Activated CD4-positive, alpha-beta T cell treated with anti-CD3 and anti-CD28 coated beads, Interleukin-2, amount 50 U/mL, for 4 hours (primary cell): ENCODE results near the gene SH3YL1.

ENCODE experiments used
- DNase-seq, 2 experiments: peaks; one replicate each; pipeline ENCODE4 v3.0.0-alpha.2; 2020

The SH3YL1 gene

GRCh38 chr2:211486-212184 lies 52.2 kb downstream of the SH3YL1 start:
- no peak for DNase-seq

GRCh38 chr2:210660-211059 lies 53.2 kb downstream of the SH3YL1 start:
- no peak for DNase-seq

GRCh38 chr2:209470-209869 lies 54.4 kb downstream of the SH3YL1 start:
- no peak for DNase-seq

GRCh38 chr2:208335-208734 lies 55.5 kb downstream of the SH3YL1 start:
- no peak for DNase-seq

GRCh38 chr2:203984-204383 lies 59.8 kb downstream of the SH3YL1 start:
- DNase-seq = no peak

- no peak for DNase-seq
Observed at GRCh38 chr2:203401-203800, 60.4 kb downstream of the SH3YL1 start.

- DNase-seq = no peak
Observed at GRCh38 chr2:202945-203344, 60.9 kb downstream of the SH3YL1 start.

- no peak for DNase-seq
Observed at GRCh38 chr2:201648-202433, 62.0 kb downstream of the SH3YL1 start.

- no peak for DNase-seq
Observed at GRCh38 chr2:199041-199966, 64.5 kb downstream of the SH3YL1 start.

GRCh38 chr2:196406-196805 lies 67.4 kb downstream of the SH3YL1 start:
- DNase-seq = no peak

GRCh38 chr2:195932-196331 lies 67.9 kb downstream of the SH3YL1 start:
- DNase-seq = no peak

- DNase-seq = no peak
Observed at GRCh38 chr2:193141-193671, 70.6 kb downstream of the SH3YL1 start.

GRCh38 chr2:191311-192190 lies 72.3 kb downstream of the SH3YL1 start:
- DNase-seq = no peak

GRCh38 chr2:187825-188224 lies 76.0 kb downstream of the SH3YL1 start:
- no peak for DNase-seq

- DNase-seq = no peak
Observed at GRCh38 chr2:185221-185620, 78.6 kb downstream of the SH3YL1 start.

- no peak for DNase-seq
Observed at GRCh38 chr2:184695-185094, 79.1 kb downstream of the SH3YL1 start.

GRCh38 chr2:182509-183122 lies 81.2 kb downstream of the SH3YL1 start:
- no peak for DNase-seq

- no peak for DNase-seq
Observed at GRCh38 chr2:180311-180710, 83.5 kb downstream of the SH3YL1 start.

- DNase-seq = no peak
Observed at GRCh38 chr2:179886-180285, 83.9 kb downstream of the SH3YL1 start.

GRCh38 chr2:177733-178132 lies 86.1 kb downstream of the SH3YL1 start:
- no peak for DNase-seq

- no peak for DNase-seq
Observed at GRCh38 chr2:176917-177316, 86.9 kb downstream of the SH3YL1 start.
